SJCRH30 (cell line): ENCODE measurements around the gene TOMT. TPM values are rescaled to one million over a fixed set of nuclear protein-coding genes. Genes with fewer than 3 reads are reported as not detected.

Experiments
- DNase-seq, 2 experiments: peaks; one replicate each; pipeline ENCODE4 v3.0.0-alpha.2; 2015 to 2020
- H3K27ac ChIP-seq: fragments of 250-450 bp; sonication (Bioruptor Pico); 2 replicates; pipeline ENCODE4 v1.5.1; 2020; ENCODE audit warnings: mild to moderate bottlenecking, moderate library complexity
- H3K27me3 ChIP-seq: fragments of 250-450 bp; sonication (Bioruptor Pico); 2 replicates; pipeline ENCODE4 v1.5.1; 2020; ENCODE audit warnings: mild to moderate bottlenecking, moderate library complexity
- H3K36me3 ChIP-seq: fragments of 250-450 bp; sonication (Bioruptor Pico); 2 replicates; pipeline ENCODE4 v1.5.1; 2020; ENCODE audit warnings: mild to moderate bottlenecking, moderate library complexity
- H3K4me1 ChIP-seq: fragments of 250-450 bp; sonication (Bioruptor Pico); 2 replicates; pipeline ENCODE4 v1.5.1; 2020; ENCODE audit warnings: mild to moderate bottlenecking, moderate library complexity
- H3K4me3 ChIP-seq: fragments of 250-450 bp; sonication (Bioruptor Pico); 2 replicates; pipeline ENCODE4 v1.5.1; 2020; ENCODE audit warnings: mild to moderate bottlenecking, moderate library complexity
- H3K9me3 ChIP-seq: fragments of 250-450 bp; sonication (Bioruptor Pico); replicated peaks from 2 replicates; pipeline ENCODE4 v1.5.1; 2020; ENCODE audit warnings: mild to moderate bottlenecking, moderate library complexity
- total RNA-seq: library from RNA; depleted of rRNA; stranded (reverse); fragments of >200 nt; shearing (Covaris generic); gene quantifications from 2 replicates; pipeline ENCODE4 v1.2.3, GENCODE V29; 2014

Gene TOMT
- total RNA-seq, 1 experiment from 2014 or later = not detected

DNA sequence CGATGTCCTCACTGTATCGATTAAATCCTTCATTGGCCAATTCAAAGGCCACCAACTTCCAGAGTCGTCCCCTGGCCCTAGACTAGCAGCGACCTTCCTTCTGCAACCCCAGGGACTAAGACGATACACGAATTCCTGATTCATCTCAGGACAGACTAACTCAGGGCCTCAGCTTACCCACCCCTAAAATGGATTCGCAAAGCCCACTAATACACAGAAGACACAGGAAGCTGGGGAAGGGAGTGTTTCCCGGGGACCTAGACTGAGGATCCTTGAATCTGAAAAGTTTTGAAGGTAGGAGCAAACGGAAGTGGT lies 3.1 kb upstream of the TOMT start:
- Histone ChIP-seq H3K9me3 (no peaks in the 10 kb centered on the region), H3K36me3 (0 out of 2 replicates have a peak, but pooled peaks cover 3% of the 10 kb centered on the region), H3K4me1 (peaks cover 7% of the 10 kb centered on the region; the same call in 1 of the 2 replicates), H3K4me3 (peak overlapping the region; percentile 96), H3K27ac (peak overlapping the region; percentile 90), H3K27me3 (no peaks in the 10 kb centered on the region)
- DNase-seq = no peak

DNA sequence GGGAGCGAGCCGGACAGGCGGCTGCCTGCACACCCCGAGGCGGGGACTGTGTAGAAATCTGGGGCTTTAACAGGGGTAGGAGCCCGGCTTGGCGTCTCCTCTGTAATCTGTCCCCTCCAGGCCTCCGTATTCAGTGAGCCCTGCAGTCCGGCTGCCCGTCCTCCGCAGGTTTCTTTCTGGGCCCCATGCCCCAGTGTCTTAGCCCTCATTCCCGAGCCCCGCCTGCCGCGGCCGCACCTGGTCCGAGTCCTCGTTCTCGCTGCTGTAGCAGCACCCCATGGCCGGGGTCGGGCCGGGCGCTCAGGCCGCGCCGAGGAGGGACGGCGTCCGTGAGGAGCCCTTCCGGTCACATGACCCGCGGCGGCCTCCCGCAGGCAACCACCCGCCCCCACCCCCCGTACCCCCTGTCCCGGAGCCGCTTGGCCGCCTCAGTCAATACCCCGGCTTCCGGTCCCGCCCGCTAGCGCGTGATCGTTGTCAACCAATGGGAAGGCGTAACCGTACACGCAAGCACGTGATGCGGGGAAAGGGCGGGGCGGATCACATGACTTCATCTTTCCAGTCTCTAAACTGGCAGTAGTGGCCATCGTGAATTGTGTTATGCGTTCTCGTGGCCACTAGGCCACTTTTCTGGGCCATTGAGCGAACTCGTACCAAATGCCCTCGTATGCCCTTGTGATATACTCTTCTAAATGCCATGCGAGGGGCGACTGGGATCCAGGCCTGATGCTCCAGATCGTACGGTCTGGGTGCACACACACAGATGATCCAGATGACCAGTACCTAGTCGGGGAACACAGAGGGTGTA lies 2.6 kb upstream of the TOMT start, which contains the start of gene LAMTOR1:
Gene LAMTOR1, minus strand, starts transcription at position 352 of the 808 bp plus-strand sequence. Its CDS starts 73 bp downstream, at position 279.
- no peaks in the 10 kb centered on the region for H3K36me3 ChIP-seq
- no peaks in the 10 kb centered on the region for H3K9me3 ChIP-seq
- H3K27me3 ChIP-seq = no peaks in the 10 kb centered on the region

DNA sequence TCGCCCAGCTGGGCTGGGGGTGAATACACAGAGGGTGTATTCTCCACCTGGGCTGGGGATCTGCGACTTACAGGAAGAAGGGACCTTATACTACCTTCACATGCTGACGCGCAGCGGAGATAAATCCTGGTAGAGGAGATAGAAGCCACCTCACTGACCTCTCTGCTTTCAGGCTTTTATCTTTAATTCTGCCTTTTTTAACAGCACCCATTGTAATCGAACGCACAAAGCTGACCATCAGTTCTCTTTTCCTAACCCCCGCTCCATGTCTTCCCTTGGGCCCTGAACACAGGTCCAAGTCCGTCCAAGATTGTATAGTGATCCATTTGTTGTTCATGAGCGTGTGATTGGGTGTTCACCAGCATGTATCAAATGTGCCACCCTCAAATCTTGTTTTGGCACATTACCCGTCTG lies 2.0 kb upstream of the TOMT start:
- Histone ChIP-seq H3K36me3 (no peaks in the 10 kb centered on the region), H3K27ac (peak overlapping the region; percentile 65), H3K9me3 (no peaks in the 10 kb centered on the region), H3K4me3 (peak overlapping the region; percentile 96), H3K4me1 (peaks cover 7% of the 10 kb centered on the region; the same call in 1 of the 2 replicates), H3K27me3 (no peaks in the 10 kb centered on the region)
- DNase-seq = no peak

More for the DNA sequence above, 2.6 kb upstream of the TOMT start, which contains the start of gene LAMTOR1:
- Histone ChIP-seq H3K4me1 (peaks cover 7% of the 10 kb centered on the region; the same call in 1 of the 2 replicates), H3K27ac (peak within 1 kb of the TSS; percentile 90), H3K4me3 (peak within 1 kb of the TSS; percentile 96)
- DNase-seq = peak; percentile 99

DNA sequence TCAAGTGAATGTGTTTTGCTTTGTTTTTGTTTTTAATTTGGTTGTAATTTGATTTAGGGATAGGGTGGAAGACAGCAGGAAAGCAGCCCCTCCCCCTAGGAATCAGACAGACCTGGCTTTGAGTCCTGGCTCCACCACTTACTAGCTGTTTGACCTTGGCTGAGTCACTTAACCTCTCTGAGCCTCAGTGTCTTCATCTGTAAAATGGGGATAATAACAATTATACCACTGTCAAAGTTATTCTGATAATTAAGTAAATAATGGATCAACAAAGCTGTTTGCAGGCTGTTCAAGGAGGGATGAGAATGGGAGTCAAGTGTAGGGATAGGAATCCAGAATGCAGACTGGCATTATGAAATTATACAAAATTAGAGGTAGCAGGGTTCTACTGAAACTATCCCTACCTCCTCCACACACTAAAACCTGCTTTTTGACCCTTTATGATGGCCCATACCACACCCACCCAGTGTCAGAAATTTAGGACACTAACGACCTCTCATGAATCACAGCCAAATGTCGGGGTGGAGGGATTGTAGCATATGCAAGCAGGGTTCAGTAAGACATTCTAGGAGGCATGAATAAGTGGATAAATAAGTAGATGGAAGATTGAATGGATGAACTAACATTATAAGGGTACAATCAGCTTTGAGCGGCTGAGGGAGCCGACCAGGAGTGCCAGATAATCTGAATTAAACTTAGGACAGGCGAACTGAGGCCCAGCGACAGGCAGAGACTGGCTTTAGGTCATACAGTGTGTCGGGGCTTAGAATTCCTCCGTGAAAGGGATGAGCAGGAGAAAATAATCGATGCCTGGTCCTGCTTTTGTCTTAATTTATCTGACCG lies 5.8 kb downstream of the TOMT start:
- peaks cover 5% of the 10 kb centered on the region for H3K4me1 ChIP-seq
- H3K4me3 ChIP-seq = peak overlapping the region; percentile 75
- DNase-seq = no peak
- no peaks in the 10 kb centered on the region for H3K27me3 ChIP-seq
- no peaks in the 10 kb centered on the region for H3K36me3 ChIP-seq
- peak overlapping the region; percentile 99 for H3K27ac ChIP-seq
- H3K9me3 ChIP-seq = no peaks in the 10 kb centered on the region

DNA sequence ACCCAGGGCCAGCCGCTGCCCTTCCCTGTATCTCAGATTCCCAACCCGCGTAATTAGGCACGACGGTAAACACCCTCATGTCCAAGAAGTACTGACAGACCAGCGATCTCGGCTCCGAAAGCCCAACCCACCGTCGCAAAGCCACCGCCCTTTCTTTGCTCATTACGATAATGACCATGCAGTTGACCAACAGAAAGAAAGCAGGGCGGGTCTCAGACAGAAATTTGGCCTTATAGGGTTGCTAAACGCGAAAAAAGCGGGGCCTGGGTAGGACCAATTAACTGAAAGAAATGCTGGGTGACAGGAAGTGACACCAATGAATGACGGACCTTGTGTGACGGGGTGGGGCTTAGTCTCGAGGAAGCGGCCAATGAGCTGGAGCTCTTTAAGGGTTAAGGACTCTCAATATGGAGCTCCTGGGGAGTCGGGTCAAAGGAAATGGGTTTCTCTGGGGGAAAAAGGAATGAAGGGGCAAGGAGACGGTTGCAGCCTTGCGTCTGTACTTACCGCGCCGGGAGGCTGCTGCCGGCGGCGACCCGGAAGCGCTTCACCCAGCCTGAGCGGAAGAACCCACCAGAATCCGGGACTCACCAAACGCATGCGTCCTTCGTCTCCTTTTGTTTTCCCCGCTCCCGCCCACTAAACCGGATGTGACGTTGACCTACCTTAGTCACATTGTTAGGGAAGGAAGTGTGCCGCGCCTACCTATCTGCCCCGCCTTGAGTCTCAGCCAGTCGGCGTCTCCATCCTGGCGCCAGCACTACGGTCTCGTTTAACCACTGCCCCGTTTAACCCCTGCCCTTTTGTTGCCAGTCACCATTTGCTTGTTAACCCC lies 6.6 kb downstream of the TOMT start, which contains the start of gene ANAPC15:
Gene ANAPC15, minus strand, starts transcription at position 553 of the 835 bp plus-strand sequence. CDS start 1,419 bp downstream, outside the sequence.
- peak; percentile 98 to 99 for DNase-seq
- no peaks in the 10 kb centered on the region for H3K36me3 ChIP-seq
- no peaks in the 10 kb centered on the region for H3K27me3 ChIP-seq
- peak within 1 kb of the TSS; percentile 99 for H3K27ac ChIP-seq
- H3K9me3 ChIP-seq = no peaks in the 10 kb centered on the region
- H3K4me1 ChIP-seq = peaks cover 5% of the 10 kb centered on the region
- peak within 1 kb of the TSS; percentile 75 for H3K4me3 ChIP-seq

DNA sequence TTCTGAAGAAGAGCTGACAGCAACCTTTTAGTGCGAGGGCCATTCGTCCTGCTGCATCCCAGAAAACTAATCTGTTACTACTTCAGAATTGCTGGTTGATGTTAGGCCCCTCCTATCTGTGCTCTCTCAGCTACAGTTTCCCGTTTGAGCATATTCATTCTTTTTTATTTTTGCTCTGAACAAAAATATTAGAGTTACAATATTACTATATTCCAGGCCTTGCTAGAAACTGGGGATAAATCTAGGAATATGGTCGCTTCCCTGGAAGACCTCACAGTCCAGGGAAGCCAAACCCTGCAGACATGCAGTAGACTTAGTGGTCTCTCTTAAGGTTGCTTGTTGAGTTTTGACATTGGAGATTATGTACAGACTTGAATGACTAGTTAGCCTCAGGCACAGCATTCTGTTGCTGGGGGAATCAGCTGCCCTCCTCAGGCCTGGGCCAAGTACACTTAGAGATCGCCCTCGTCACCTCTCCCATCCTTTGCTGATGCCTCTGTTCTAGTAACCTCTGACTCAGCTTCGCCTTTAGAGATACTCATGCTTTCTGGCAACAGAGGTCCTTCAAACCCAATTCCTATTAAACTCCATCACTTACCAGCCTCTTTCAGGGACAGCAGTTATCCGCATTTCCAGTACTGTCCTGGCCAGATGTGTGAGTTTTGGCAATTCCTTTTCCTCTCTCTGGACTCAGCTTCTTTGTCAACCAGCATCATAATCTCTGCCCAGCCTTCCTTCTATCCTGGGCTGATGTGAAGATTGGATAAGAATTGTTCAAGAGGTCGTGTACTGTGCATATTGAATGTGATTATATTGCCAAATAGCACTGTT lies 7.5 kb downstream of the TOMT start:
- H3K36me3 ChIP-seq = no peaks in the 10 kb centered on the region
- DNase-seq = peak in 1 of 2 experiments; percentile 19
- peak overlapping the region; percentile 75 for H3K4me3 ChIP-seq
- H3K27ac ChIP-seq = peak overlapping the region; percentile 99
- H3K27me3 ChIP-seq = no peaks in the 10 kb centered on the region
- H3K4me1 ChIP-seq = peaks cover 5% of the 10 kb centered on the region
- H3K9me3 ChIP-seq = no peaks in the 10 kb centered on the region

DNA sequence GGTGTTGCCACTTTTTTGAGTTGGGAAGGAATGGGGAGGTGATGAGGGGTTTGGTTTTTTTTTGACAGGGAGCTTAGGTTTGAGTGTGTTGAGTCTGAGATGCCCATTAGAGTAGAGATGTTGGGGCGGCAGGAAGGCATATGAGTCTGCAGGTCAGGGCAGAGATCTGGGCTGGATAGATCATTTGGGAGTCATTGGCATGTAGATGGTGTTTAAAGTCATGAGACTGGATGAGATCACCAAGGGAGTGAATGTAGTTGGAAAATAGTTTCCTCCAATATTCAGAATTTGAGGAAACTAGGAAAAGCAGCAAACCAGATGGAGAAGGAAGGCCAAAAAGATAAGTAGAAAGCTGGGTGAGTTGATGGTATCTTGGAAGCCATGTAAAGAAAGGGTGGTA lies 8.8 kb downstream of the TOMT start:
- no peak for DNase-seq
- Histone ChIP-seq H3K36me3 (no peaks in the 10 kb centered on the region), H3K27ac (no peak overlapping the region), H3K4me1 (peaks cover 5% of the 10 kb centered on the region), H3K9me3 (no peaks in the 10 kb centered on the region), H3K4me3 (no peak overlapping the region), H3K27me3 (no peaks in the 10 kb centered on the region)

DNA sequence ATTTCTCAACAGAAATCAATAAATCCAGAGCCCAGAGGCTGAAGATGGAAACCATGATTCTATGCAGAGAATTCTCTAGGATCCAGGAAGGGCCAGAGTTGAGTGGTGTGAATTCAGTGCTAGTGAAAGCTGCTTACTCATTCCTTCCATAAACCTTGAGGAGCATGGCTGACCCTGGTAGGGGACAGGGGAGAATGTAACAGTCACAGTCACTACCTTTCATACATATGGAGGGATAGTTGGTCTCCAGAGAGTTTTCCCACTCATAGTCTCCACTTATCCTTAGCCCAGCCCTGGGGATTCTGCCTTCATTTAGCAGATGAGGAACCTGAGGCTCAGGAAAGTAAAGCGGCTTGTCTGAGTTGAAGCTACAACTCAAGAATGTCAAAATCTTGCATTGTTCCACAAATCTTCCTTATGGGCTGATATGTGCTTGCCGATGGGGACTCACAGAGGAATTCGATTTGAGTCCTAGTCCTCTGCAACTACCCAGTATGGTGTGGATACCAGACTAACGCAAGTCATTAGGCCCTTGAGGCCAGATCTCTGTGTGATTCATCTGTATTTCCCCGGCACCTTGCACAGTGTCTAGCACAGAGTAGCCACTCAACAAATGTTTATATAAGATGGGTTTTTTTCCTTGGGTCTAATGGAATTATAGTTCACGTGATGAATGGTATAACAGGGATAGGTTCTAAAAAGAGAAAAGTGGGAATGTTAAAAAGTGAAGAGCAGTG lies 10.5 kb downstream of the TOMT start:
- no peak overlapping the region for H3K4me3 ChIP-seq
- H3K36me3 ChIP-seq = no peaks in the 10 kb centered on the region
- no peak for DNase-seq
- no peak overlapping the region for H3K27ac ChIP-seq
- peaks cover 5% of the 10 kb centered on the region for H3K4me1 ChIP-seq
- no peaks in the 10 kb centered on the region for H3K27me3 ChIP-seq
- no peaks in the 10 kb centered on the region for H3K9me3 ChIP-seq

DNA sequence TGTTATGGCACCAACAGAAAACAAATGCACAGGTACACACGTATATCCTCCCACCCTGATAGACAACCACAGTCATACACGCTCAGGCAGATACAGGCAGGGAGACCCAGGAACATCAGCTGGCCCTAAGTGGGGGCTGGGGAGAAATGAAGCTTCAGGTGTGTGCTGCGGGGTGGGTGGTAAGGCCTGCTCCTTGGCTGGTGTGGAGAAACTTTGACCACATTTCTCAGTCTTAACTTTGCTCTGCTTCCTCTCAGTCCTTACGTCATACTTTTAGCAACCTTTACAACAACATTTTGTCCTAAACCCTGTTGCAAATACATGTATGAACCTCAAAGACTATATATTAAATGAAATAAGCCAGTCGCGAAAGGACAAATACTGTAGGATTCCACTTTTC lies 13.5 kb downstream of the TOMT start:
- no peaks in the 10 kb centered on the region for H3K9me3 ChIP-seq
- DNase-seq = no peak
- no peaks in the 10 kb centered on the region for H3K4me1 ChIP-seq
- no peak overlapping the region for H3K4me3 ChIP-seq
- no peaks in the 10 kb centered on the region for H3K27me3 ChIP-seq
- H3K36me3 ChIP-seq = no peaks in the 10 kb centered on the region
- no peak overlapping the region for H3K27ac ChIP-seq

DNA sequence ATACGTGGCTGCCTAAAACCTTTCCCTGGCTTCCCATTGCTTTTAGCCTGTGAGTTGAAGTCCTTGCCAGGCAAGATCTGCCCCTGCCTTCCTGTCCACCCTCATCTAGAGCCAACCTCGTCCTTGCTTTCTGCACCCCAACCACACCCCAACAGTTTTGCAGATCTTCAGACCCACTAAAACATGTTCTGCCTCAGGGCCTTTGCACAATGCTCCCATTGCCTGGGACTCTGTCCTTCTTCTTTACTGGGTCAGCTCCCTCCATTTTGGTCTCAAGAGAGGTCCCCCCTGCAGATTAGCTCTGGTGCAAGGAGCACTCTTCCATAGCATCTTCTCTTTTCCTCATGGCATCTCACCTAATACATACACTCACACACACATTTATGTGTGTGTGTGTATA lies 15.2 kb downstream of the TOMT start:
- H3K36me3 ChIP-seq = no peaks in the 10 kb centered on the region
- no peaks in the 10 kb centered on the region for H3K4me1 ChIP-seq
- no peak overlapping the region for H3K27ac ChIP-seq
- H3K27me3 ChIP-seq = no peaks in the 10 kb centered on the region
- 0 out of 2 replicates have a peak, but pooled peaks cover 2% of the 10 kb centered on the region for H3K9me3 ChIP-seq
- H3K4me3 ChIP-seq = no peak overlapping the region
- no peak for DNase-seq

DNA sequence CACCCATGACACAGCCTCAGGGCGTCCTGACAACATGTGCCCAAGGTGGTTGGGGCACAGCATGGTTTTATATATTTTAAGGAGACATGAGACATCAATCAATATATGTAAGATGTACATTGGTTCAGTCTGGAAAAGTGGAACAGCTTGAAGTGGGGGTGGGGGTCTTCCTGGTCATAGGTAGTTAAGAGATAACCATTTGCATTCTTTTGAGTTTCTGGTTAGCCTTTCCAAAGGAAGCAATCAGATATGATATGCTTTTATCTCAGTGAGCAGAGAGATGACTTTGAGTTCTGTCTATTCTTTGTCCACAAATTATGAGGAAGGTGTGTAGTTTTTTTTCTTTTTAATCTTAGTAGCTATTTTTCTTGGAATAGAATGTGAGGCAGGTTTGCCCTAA lies 16.9 kb downstream of the TOMT start:
- no peaks in the 10 kb centered on the region for H3K4me1 ChIP-seq
- no peak for DNase-seq

DNA sequence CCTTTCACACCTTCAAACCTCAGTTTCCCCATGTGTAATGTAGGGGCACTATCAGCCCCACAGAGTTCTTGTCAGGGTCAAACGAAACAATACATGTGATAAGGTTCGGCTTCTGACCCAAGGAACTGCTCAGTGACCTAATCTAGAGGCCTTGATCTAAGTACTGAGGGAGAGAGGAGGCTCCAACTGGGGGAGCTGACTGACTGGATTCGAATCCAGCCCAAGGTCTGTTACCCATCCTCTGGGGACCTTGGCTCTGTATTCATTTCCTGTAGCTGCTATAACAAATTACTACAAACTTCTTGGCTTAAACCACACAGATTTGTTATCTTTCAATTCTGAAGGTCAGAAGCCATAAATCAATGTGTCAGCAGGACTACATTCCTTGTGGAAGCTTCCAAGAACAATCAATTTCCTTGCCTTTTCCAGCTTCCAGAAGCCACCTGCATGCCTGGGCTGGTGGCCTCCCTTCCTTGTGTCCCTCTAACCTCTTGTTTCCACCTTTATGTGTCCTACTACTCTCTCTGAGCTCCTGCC lies 17.5 kb downstream of the TOMT start:
- no peaks in the 10 kb centered on the region for H3K36me3 ChIP-seq
- H3K27me3 ChIP-seq = no peaks in the 10 kb centered on the region
- H3K27ac ChIP-seq = no peak overlapping the region
- H3K9me3 ChIP-seq = peaks cover 11% of the 10 kb centered on the region; the same call in 1 of the 2 replicates
- H3K4me1 ChIP-seq = no peaks in the 10 kb centered on the region
- H3K4me3 ChIP-seq = no peak overlapping the region
- DNase-seq = no peak

More for the DNA sequence above, 16.9 kb downstream of the TOMT start:
- Histone ChIP-seq H3K9me3 (0 out of 2 replicates have a peak, but pooled peaks cover 7% of the 10 kb centered on the region), H3K27ac (no peak overlapping the region), H3K4me3 (no peak overlapping the region), H3K27me3 (no peaks in the 10 kb centered on the region), H3K36me3 (no peaks in the 10 kb centered on the region)

DNA sequence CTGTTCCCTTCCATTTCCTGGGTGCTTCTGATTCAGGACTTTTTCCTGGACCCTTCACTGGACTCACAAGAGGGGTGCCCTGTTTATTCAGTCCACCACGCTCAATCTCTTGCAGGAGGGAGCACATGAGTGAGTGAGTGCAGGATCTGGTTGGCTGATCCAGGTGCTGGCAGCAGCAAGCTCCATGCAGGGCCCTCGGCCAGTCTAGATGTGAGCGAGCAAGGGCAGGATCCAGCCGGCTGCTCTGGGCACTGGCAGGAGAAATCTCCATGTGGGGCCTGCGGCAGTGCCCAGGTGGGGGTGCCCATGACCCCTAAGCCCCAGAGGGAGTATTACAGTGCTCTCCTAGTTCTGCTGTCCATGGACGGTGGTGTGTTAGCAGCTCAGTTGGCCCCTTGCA lies 18.3 kb downstream of the TOMT start:
- no peaks in the 10 kb centered on the region for H3K27me3 ChIP-seq
- H3K9me3 ChIP-seq = peaks cover 14% of the 10 kb centered on the region; the same call in 1 of the 2 replicates
- H3K36me3 ChIP-seq = no peaks in the 10 kb centered on the region
- no peak overlapping the region for H3K27ac ChIP-seq
- H3K4me1 ChIP-seq = no peaks in the 10 kb centered on the region
- DNase-seq = no peak
- no peak overlapping the region for H3K4me3 ChIP-seq
